ENCODE measurements around the gene SULT1E1.

Gene SULT1E1

GRCh38 chr4:69849969-69850368, 10.0 kb downstream of the SULT1E1 start:
- no peak for TF ChIP-seq CTCF (IDR thresholded peaks at IDR 0.05; ENCODE audit: insufficient read depth, low read depth, low read length, missing control alignments)
- DNase-seq (ENCODE audit: low read depth): no peak
- no peak overlapping the region for H3K4me3 ChIP-seq (ENCODE audit: low read length)

- TF ChIP-seq CTCF (IDR thresholded peaks at IDR 0.05; ENCODE audit: insufficient read depth, low read depth, low read length, missing control alignments): no peak
- DNase-seq (ENCODE audit: low read depth): no peak
- no peak overlapping the region for H3K4me3 ChIP-seq (ENCODE audit: low read length)
Observed at GRCh38 chr4:69849297-69849696, 10.6 kb downstream of the SULT1E1 start.

- DNase-seq (ENCODE audit: low read depth): no peak
- no peak overlapping the region for H3K4me3 ChIP-seq (ENCODE audit: low read length)
- no peak for TF ChIP-seq CTCF (IDR thresholded peaks at IDR 0.05; ENCODE audit: insufficient read depth, low read depth, low read length, missing control alignments)
Observed at GRCh38 chr4:69848028-69848427, 11.9 kb downstream of the SULT1E1 start.

GRCh38 chr4:69843932-69844331, 16.0 kb downstream of the SULT1E1 start:
- H3K4me3 ChIP-seq (ENCODE audit: low read length): no peak overlapping the region
- DNase-seq (ENCODE audit: low read depth): no peak
- TF ChIP-seq CTCF (IDR thresholded peaks at IDR 0.05; ENCODE audit: insufficient read depth, low read depth, low read length, missing control alignments): no peak

- H3K4me3 ChIP-seq (ENCODE audit: low read length): no peak overlapping the region
- no peak for DNase-seq (ENCODE audit: low read depth)
- no peak for TF ChIP-seq CTCF (IDR thresholded peaks at IDR 0.05; ENCODE audit: insufficient read depth, low read depth, low read length, missing control alignments)
Observed at GRCh38 chr4:69843301-69843700, 16.6 kb downstream of the SULT1E1 start.

- DNase-seq (ENCODE audit: low read depth): no peak
- TF ChIP-seq CTCF (IDR thresholded peaks at IDR 0.05; ENCODE audit: insufficient read depth, low read depth, low read length, missing control alignments): no peak
- H3K4me3 ChIP-seq (ENCODE audit: low read length): no peak overlapping the region
Observed at GRCh38 chr4:69838977-69839376, 21.0 kb downstream of the SULT1E1 start.

GRCh38 chr4:69836287-69836686, 23.7 kb downstream of the SULT1E1 start:
- H3K4me3 ChIP-seq (ENCODE audit: low read length): no peak overlapping the region
- no peak for DNase-seq (ENCODE audit: low read depth)
- TF ChIP-seq CTCF (IDR thresholded peaks at IDR 0.05; ENCODE audit: insufficient read depth, low read depth, low read length, missing control alignments): no peak
